ENCODE data around the gene SH2B3. TPM values are rescaled to one million over a fixed set of nuclear protein-coding genes. Genes with fewer than 3 reads are reported as not detected.
A peak's percentile ranks its signal among the peaks of the same experiment; 100 is the strongest.

Gene SH2B3
- total RNA-seq, 1 experiment from 2014 or later, result 40.3 TPM

- H3K4me3 Mint-ChIP-seq, result peak overlapping the region; percentile 81 to 92; a peak in 3 of 5 replicates
- H3K79me2 ChIP-seq (ENCODE audit: insufficient read depth, low read length), result peaks cover 37% of the 10 kb centered on the region; the same call in 1 of the 2 replicates
Measured at GRCh38 chr12:111408116-111408440, 2.4 kb downstream of the SH2B3 start.

More at GRCh38 chr12:111408116-111408440, 2.4 kb downstream of the SH2B3 start:
- no peak overlapping the region for H3T11ph ChIP-seq (ENCODE audit: low read length)
- no peak overlapping the region for H3K4ac ChIP-seq (ENCODE audit: low read depth, low read length)
- H2BK5ac ChIP-seq (ENCODE audit: insufficient read length, low read length), result no peak overlapping the region
- H4K20me1 ChIP-seq (ENCODE audit: control insufficient read depth, insufficient read depth, insufficient read length), result no peaks in the 10 kb centered on the region
- Mint-ChIP-seq H3K9me3 (no peaks in the 10 kb centered on the region; a peak in 1 of 5 replicates), H3K27me3 (ENCODE audit: low read depth) (no peaks in the 10 kb centered on the region; the same call in none of the 2 replicates), H3K27ac (no peak overlapping the region; a peak in 1 of 7 replicates), H3K4me1 (peaks cover 56 to 64% of the 10 kb centered on the region in 2 experiments), H3K36me3 (ENCODE audit: insufficient read depth in 1 of 3, low read depth in 3 of 3) (no peaks in the 10 kb centered on the region)
- H2BK15ac ChIP-seq (ENCODE audit: low read depth, low read length), result no peak overlapping the region
- no peak overlapping the region for H2AFZ ChIP-seq (ENCODE audit: low read length)
- no peak overlapping the region for H3K18ac ChIP-seq (ENCODE audit: insufficient read length, low read depth, low read length)
- H2BK120ac ChIP-seq (ENCODE audit: low read depth, low read length, poor library complexity, severe bottlenecking), result no peak overlapping the region
- no peaks in the 10 kb centered on the region for H3K9me3 ChIP-seq (ENCODE audit: control insufficient read depth, low read depth, low read length)
- H4K8ac ChIP-seq (replicated peaks; ENCODE audit: insufficient read length, low read depth, low read length), result no peak overlapping the region
- no peak overlapping the region for H2AK5ac ChIP-seq (ENCODE audit: insufficient read length, low read length)
- H3K27me3 ChIP-seq (ENCODE audit: insufficient read depth, low read length), result no peaks in the 10 kb centered on the region
- no peak overlapping the region for H2BK12ac ChIP-seq (ENCODE audit: insufficient read length, low read depth, low read length)
- no peak overlapping the region for H4K5ac ChIP-seq (ENCODE audit: insufficient read length, low read depth, low read length)
- H3K4me1 ChIP-seq (ENCODE audit: insufficient read depth, low read length), result peaks cover 3% of the 10 kb centered on the region; the same call in 1 of the 2 replicates
- no peak overlapping the region for H3K14ac ChIP-seq (ENCODE audit: insufficient read depth, low read length)
- no peak overlapping the region for H3K27ac ChIP-seq (ENCODE audit: insufficient read length, low read depth, low read length)
- H3K9ac ChIP-seq (ENCODE audit: extremely low read depth, insufficient read length, low read length), result no peak overlapping the region
- WGBS (ENCODE audit: extremely low coverage, insufficient read length, low lambda C conversion rate), result no CpG with 5 or more reads among the region's 1 CpG
- no peak for TF ChIP-seq CTCF (conservative IDR thresholded peaks at IDR 0.05)
- no peak overlapping the region for H3K56ac ChIP-seq (ENCODE audit: insufficient read length, low read depth, low read length)
- H4K91ac ChIP-seq (ENCODE audit: insufficient read length, low read depth, low read length), result no peak overlapping the region
- no peak for DNase-seq
- H3K4me2 ChIP-seq (ENCODE audit: insufficient read depth, insufficient read length, low read length), result peak overlapping the region; percentile 83
- H3K23me2 ChIP-seq (ENCODE audit: insufficient read length, low read depth, low read length, poor library complexity, severe bottlenecking), result peaks cover 13% of the 10 kb centered on the region
- peaks cover 8% of the 10 kb centered on the region for H3K79me1 ChIP-seq (ENCODE audit: insufficient read depth, low read depth, low read length, poor library complexity, severe bottlenecking)
- H2BK20ac ChIP-seq (ENCODE audit: low read depth, low read length, poor library complexity, severe bottlenecking), result no peak overlapping the region
- no peak overlapping the region for H3K23ac ChIP-seq (ENCODE audit: insufficient read length, low read depth, low read length)

Data from H9 (cell line).